HG02943 (cell line): ENCODE data around the gene FGF14.

Experiments
- ATAC-seq: cut with Tn5 transposase; IDR thresholded peaks from one replicate; pipeline ENCODE4 v1.9.1; 2021; ENCODE audit warnings: mild to moderate bottlenecking, low read depth, moderate library complexity; ENCODE audit not compliant: unreplicated experiment

FGF14 gene

DNA sequence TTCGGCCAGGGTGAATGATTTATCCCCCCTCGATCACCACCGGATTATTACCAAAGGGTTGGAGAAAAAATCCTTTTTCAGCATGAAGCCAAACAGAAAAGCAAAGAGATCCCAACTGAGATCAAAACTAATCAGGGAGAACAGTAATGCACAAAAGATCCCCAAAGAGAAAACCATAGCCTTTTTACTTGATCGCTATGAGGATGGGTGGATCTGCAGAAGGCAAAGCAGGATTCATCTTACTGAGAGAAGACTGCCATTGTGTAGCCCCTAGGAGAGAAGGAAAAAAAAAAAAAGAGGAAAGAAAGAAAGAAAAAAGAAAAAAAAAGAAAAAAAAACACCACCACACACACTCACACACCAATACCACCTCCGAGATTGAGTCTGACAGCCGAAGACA is at the start of gene FGF14:
Gene FGF14, minus strand, starts transcription at position 283 of the 400 bp plus-strand sequence.
- ATAC-seq = no peak

DNA sequence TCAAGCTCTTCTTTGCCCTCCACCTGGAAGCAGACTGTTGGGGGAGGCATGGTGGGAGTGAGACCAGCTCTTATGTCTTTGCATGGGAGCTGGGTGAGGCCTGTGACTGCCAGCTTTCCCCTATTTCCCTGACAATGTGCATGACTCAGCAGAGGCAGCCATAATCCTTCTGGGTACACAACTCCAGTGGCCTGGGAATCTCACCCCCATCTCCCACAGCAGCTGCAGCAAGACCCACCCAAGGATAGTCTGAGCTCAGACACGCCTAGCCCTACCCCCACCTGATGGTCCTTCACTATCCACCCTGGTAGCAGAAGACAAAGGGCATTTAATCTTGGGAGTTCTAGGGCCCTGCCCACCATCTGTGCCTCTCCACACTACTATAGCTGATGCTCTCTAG is 41.4 kb upstream of the FGF14 start:
- no peak for ATAC-seq

DNA sequence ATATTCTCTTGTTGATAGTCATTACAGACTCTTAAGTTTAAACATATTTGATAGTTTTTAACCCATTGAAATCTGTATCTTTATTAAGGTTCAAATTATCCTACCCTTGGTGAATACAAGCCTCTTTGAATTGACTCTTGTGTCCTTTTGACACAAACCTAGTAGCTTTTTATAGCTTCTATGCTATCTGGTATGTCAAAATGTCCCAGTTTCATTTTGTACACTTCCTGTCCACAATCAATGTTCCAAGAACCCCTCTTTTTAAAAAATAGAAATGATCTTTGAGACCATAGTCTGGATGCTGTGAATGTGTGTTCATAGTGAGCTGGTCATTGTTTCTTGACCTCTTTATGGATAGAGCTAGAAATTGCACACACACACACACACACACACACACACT is 39.2 kb upstream of the FGF14 start:
- peak; percentile 28 for ATAC-seq

DNA sequence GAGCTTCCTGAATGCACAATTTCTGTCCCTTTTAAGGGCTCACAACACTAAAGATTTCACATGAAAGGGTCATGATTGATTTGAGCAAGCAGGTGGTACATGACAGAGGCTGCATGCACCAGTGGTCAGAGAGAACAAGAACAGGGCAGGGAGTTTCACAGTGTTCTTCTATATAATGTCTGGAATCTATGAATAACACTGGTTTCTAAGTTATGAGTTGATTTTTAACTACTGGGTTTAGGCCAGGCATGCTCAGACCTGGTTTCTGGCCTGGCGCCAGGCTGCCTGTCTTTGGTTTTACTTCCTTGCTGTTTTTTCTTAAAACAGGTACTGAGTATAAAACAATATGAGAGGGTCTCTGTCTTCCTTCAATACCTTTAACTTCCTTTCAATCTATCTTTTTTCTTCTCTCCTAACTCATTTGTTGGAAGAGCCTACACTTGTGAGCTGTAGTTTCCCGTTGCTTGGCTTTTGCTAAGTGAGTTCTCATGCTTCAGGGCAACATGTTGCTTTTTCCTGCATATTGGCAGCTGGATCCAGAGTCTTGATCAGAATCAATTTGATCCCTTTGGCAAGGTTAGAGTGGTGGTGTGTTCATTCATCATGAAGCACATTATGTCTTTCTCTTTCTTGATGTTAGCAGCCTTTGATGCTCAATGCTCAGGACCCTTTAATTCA is 38.5 kb upstream of the FGF14 start:
- ATAC-seq = peak; percentile 61

DNA sequence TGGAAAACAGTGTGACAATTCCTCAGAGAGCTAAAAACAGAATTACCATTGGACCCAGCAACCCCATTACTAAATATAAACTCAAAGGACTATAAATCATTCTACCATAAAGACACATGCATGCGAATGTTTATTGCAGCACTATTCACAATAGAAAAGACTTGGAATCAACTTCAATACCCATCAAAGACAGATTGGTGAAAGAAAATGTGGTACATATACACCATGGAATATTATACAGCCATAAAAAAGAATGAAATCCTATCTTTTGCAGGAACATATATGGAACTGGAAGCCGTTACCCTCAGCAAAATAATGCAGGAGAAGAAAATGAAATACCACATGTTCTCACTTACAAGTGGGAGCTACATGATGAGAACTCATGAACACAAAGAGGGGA is 20.8 kb upstream of the FGF14 start:
- no peak for ATAC-seq

DNA sequence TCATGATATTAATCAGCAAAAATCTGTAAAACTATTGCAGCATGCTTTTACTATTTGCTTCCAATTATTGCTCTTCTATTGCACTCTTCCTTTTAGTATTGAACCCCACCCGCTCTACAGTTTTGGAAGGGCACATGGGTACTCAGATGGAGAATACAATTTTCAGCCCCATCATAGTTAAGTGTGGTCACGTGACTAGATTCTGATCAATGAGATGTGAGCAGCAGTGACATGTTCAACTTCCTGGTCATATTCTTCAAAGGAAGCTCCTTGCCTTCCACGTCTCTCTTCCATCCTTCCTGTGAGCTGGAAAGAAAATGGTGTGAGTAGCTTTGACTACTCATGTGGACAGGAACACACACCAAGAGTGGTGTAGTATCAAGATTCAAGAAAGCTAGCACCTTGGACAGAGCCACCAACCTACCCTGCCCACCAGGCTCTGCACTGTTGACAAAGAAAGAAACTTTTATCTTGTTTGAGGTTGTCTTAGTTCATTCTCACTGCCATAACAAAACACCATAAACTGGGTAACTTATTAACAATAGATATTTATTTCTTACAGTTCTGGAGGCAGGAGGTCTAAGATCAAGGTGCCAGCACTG is 3.8 kb upstream of the FGF14 start:
- no peak for ATAC-seq

DNA sequence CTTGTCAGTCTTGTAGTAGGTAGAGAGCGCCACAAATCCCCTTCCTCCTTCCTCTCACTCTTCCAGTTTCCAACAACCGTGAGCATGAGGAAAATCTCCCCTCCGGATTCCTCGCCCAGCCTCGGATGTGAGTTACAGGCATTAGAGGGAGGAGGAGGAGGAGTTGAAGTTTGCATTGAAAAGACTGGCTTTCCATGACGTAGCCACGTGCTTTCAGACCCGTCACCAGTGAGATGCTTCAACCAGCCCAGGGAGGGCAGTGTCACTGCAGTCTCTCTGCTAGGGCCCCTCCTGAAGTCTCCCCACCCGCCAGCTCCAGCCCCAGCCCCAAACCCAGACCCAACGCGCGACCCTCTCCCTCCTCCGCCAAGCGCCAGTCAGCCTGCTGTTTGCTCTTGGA is 442 bp upstream of the FGF14 start:
- no peak for ATAC-seq

DNA sequence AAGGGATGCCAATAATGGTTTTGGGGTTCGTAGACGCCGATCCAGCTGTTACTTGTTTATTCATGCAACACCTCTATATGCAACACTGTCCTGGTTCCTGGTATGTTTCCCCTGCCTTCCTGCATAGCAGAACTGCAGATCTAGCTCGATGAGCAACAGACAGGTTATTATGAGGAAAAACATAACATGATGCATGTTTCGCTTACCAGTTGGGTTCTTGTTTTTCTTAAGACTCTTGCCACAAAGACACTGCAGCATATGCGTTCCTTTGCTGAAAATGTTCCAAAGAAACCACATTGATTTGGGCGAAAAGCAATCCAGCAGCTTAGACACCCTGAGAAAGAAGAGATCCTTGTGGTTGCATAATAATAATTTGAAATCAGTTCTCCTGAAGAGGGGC is 583 bp downstream of the FGF14 start:
- no peak for ATAC-seq

DNA sequence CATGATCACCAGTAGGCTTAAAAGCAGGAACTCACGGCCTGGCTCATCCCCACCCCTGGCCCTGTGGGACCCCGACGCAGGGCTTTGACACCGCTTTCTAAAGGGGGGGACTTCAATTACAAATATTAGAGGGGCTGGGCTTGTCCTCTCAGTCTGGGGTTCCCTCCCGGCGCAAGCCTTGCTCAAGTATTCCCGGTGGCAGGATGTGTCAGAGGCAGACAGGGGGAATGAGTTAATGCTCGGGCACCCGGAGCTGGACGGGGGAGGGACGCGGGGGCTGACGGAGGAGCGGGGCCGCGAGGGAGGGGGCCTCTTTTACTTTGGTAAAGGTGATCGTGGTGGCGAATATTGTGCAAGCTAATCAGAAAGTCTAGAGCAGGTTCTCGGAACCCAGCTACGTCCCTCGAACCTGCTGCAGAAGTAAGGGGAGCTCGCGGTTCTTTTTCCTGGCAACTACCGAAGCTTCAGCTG is 1.1 kb downstream of the FGF14 start:
- no peak for ATAC-seq

DNA sequence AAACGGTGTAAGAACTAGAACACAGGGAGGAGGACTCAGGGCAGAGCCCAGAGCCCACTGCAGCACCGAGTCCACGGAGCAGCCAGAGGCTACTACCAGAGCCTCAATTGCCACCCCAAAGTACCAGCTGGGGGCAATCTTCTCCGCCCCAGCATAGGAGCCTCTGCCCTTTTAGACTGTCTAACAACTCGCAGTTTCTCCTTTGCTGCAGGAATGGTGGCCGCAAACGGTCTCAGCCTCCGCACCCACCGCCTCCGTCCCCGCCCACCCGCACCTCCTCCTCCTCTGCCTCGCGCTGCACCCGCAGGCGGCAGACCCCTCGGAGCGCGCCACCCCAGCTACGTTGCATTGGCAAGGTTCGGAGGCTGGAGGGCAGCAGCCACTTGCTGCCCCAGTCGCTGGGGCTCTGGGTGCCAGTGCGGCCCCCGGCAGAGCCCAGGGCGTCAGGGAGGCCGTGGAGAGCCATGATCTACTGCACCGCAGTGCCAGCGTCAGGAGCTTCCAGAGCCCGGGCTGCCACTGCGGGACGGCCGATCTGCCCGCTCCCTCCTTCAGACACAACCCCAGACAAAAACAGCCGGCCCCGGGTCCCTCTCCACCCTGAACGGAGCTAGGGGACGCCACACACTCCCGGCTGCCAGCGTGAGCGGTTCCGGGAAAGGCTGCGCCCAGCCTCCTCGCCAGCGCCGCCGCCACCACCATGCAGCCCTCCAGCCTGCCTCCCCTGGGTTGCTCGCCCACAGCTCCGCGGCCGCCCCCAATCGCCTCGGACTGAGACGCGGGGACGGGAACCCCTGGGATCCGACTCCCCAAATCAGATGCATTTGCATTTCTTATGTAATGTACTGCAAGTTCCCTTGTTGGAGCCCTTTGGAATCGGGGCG is 1.8 kb downstream of the FGF14 start:
- ATAC-seq = peak; percentile 57

DNA sequence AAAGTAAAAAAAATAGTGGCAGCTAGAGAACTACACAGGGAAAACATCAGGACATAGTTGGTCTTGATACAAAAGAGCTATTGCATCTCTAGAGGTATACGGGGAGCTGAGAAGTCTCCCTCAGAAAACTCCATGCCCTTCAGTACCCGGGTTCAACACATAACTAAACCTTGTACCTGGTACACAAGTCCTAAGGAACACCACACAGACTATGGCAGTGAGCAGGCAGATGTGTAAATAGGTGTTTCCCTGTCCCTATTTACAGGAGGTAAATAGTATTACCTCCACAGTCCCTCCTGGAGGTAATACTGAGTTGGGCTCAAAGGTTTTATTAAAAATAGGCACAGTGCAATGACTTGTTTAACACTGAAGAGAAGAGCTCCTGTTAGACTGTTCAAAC is 5.9 kb downstream of the FGF14 start:
- ATAC-seq = no peak

DNA sequence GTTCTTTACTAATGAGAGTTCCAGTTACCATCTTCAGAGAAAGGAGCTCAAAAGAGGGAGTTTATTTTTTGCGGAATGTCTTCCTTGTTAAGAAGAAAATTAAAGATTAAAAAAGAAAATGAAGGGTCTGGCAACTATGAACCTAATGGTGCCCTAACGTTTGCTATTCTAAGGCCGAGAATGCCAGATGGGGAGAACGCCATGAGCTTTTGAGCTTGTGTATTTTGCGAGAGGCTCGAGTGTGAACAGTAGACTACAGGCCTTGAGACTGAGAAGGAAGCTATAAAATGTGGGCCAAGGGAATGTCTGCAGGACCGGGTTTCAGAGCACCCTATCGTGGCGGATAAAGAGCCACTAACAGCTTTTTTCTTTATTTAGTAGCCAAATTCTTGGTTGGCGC is 6.7 kb downstream of the FGF14 start:
- ATAC-seq = no peak

DNA sequence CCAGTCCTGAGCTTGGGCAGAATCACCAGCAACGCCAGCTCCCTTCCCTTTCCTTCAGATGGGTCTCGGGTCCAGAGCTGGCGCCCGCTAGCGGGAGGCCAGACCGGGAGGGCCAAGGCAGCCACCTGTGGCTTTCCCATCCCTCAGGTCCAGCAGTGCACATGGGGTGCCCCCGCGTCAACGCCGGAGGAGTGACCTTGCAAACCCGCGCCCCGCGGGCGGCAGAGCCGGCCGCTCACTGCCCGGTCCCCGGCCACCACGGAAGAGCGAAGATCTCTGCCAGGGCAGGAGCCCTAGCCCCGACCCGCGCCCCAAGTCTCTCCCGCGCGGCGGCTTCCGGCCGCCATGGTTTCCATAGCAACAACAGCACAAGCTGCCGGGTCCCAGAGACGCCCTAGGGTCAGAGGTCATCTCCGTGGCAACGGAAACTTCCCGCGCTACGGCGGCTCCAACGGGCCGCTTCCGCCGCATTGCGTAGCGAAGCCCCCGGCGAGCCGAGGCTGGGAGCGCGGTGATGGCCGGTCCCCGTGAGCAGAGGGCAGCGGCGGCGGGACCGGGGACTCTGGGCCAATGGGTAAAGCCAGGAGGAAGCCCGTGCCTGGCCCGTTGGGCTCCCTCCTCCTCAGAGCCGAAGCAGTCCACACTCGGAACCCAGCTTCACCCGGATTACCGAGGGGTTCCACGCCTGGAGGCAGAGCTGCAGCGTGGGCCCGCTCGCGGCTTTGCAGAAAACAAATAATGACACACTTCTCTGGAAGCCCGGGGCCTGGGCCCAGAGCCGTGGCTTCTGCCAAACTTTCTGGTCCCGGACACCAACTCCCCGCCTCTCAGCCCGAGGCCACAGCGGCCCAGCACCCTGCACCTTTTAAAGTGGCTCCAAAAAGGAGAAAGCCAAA is 7.4 kb downstream of the FGF14 start:
- peak; percentile 97 for ATAC-seq

DNA sequence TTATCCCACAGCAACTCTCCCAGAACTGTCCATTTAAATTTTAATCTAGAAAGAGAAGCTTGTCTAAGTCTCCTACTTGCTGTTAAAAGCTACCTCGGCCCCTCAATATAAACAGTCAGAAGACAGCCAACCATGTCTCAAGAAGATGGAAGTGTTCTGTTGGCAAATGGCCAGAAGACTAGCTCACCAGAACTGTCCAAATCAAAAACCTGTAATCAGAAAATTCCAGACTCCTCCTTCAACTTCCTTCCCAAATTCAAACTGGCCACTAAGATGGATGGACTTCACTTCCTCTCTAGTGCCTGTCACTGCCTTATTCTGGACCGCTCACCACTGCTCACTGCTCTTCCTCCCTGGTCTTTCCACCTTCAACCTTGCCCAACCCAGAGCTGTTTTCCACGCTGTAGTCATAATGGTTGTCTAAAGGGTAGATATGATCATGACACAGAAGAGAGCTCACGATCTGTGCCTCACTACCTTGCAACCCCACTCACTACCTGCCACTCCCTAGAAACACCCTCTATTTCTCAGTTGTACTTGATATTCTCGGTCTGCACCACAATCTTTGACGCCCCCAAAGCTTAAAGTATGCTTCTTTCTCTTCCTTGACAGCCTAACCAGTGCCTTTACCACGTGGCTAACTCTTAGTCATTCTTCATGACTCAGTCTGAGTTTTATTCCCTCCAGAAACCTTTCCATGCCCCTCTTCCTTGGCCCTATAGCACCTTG is 9.2 kb downstream of the FGF14 start:
- no peak for ATAC-seq

DNA sequence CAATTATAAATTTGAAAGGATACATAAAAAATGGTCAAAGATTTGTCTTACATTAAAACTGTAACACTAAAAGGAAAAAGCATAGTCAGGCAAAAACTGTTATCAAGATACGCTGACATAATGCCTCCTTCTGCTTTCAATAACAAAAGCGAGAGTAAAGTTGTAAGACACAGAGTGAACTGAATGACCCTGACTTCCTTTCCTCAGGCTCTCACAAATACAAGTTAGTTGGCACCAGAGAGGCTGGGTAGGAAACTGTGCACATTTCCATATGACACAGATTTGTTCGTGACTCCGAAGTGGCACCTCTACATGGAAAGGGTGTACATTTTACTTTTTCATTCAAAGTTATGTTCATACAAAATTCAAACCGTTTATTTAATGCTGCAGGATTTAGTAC is 15.4 kb downstream of the FGF14 start:
- no peak for ATAC-seq

DNA sequence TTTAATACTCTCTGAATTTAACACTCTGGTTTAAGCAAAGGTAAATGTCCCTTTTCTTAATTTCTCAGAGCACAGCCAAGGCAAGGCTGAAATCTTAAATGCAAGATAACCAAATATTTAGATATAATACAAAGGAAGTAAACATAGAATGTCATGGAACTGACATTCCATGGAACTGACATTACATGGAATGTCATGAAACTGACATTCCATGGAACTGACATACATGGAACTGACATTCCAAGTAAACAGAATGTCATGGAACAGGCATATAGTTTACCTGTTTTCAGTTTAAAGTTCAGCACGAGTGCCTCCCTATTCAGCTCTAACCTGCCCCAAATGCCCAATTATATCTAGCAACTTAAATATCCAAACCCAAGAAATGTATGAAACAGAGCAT is 21.8 kb downstream of the FGF14 start:
- ATAC-seq = no peak

DNA sequence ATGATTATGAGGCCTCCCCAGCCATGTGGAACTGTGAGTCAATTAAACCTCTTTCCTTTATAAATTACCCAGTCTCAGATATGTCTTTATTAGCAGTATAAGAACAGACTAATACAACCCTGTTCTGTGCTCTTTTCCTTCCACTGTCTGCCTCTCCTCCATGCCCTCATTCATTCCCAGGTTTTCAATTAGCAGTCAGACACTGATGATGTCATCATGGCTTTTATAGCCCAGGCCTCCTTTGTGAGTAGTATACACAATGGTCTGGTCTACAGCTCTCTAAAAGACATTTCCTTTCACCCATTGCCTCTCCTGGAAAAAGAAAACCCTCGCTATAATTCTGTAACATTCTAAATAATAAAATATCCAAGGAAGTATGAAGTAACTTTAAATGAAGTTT is 25.5 kb downstream of the FGF14 start:
- no peak for ATAC-seq

DNA sequence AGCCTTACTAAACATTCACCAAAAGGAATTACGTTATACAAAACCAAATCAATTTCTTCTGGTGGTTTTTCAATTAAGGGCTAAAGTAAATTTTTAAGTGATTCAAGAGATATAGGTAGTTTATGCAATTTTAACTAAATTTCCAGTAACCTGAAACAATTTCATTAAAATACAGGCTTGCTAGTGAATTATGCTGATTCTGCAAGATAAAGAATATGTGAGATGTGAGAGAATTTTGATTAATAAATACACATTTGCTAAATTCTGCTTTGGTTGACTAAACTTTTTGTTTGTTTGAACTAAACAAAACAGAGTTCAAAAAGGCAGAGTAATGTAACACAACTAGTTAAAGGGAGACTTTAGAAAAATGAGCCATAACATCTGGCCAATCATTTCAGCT is 27.1 kb downstream of the FGF14 start:
- no peak for ATAC-seq

DNA sequence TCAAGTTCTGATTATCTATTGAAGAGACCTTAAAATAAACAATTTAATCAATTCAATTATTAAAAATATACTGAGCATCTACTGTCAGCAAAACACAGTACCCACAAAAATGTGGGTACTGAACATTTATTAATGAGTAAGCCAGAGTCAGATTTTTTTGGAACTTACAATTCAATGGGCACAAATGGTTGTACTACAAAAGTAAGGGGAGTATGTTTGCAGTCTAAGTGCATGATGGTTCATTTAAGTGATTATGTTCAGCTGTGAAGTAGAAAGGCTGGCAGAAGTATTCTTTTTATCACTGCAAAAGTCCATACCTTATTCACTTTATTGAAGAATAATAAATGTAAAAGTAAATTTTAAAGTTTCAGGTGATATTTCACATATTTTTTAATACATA is 27.6 kb downstream of the FGF14 start:
- ATAC-seq = no peak

DNA sequence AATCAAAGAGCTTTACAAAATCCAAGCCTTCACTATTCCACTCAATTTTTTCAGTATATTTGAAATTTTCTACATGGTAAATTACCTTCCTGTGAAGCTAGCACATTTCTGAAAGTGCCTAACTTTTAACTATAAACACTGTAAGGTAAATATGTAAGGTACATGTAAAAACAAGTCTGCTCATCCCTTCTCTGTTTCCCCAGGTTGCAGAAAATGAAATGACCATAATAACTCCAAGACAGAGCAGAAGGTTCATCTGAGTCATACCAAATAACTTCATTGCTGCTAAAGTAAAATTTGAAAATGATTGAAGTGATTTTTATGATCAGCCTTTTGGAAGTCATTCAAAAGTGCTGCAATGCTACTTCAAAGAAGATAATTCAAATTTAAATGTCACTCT is 28.6 kb downstream of the FGF14 start:
- no peak for ATAC-seq
